GM21825 (cell line): ENCODE results near the gene STRN.
"Not testable (repeated sequence)": the region's sequence is repeated elsewhere in the genome, so short reads cannot be mapped to it uniquely, and the experiment has no call there.

Experiments used
- ATAC-seq: cut with Tn5 transposase; IDR thresholded peaks from one replicate; pipeline ENCODE4 v1.9.1; 2021; ENCODE audit warnings: mild to moderate bottlenecking, moderate library complexity; ENCODE audit not compliant: unreplicated experiment

Gene STRN

GRCh38 chr2:36966370-36967235 lies at the start of gene STRN:
Gene STRN (minus strand): TSS chr2:36966536. CDS start chr2:36966463, 73 bp downstream.
- ATAC-seq = peak; percentile 98

- ATAC-seq = peak; percentile 12
Observed at GRCh38 chr2:37013315-37013641, 46.9 kb upstream of the STRN start.

GRCh38 chr2:37011130-37011529 lies 44.8 kb upstream of the STRN start:
- peak; percentile 61 for ATAC-seq

GRCh38 chr2:37005118-37005868 lies 39.0 kb upstream of the STRN start:
- ATAC-seq = peak; percentile 98

- no peak for ATAC-seq
Observed at GRCh38 chr2:37000988-37001556, 34.7 kb upstream of the STRN start.

- ATAC-seq = no peak
Observed at GRCh38 chr2:37000318-37000717, 34.0 kb upstream of the STRN start.

GRCh38 chr2:36999416-36999815 lies 33.1 kb upstream of the STRN start:
- ATAC-seq = not testable (repeated sequence)

- ATAC-seq = no peak
Observed at GRCh38 chr2:36993841-36994620, 27.7 kb upstream of the STRN start.

GRCh38 chr2:36988008-36988407 lies 21.7 kb upstream of the STRN start:
- ATAC-seq = no peak

- no peak for ATAC-seq
Observed at GRCh38 chr2:36982467-36982866, 16.1 kb upstream of the STRN start.

GRCh38 chr2:36981911-36982310 lies 15.6 kb upstream of the STRN start:
- ATAC-seq = no peak

GRCh38 chr2:36979007-36979406 lies 12.7 kb upstream of the STRN start:
- ATAC-seq = not testable (repeated sequence)

GRCh38 chr2:36976065-36976464 lies 9.7 kb upstream of the STRN start:
- ATAC-seq = no peak

- no peak for ATAC-seq
Observed at GRCh38 chr2:36975306-36975705, 9.0 kb upstream of the STRN start.

- no peak for ATAC-seq
Observed at GRCh38 chr2:36973320-36973719, 7.0 kb upstream of the STRN start.

GRCh38 chr2:36971990-36972389 lies 5.7 kb upstream of the STRN start:
- no peak for ATAC-seq

- no peak for ATAC-seq
Observed at GRCh38 chr2:36967236-36967876, 1.0 kb upstream of the STRN start.

GRCh38 chr2:36965751-36966369 lies 476 bp downstream of the STRN start:
- peak; percentile 33 for ATAC-seq

GRCh38 chr2:36965206-36965605 lies 1.1 kb downstream of the STRN start:
- no peak for ATAC-seq

- ATAC-seq = no peak
Observed at GRCh38 chr2:36964496-36965058, 1.8 kb downstream of the STRN start.
